GM21576 (cell line): ENCODE results near the gene ANKS1A.
"Not testable (repeated sequence)": the region's sequence is repeated elsewhere in the genome, so short reads cannot be mapped to it uniquely, and the experiment has no call there.

Experiments used
- ATAC-seq: cut with Tn5 transposase; IDR thresholded peaks from one replicate; pipeline ENCODE4 v1.9.1; 2021; ENCODE audit warnings: mild to moderate bottlenecking, moderate library complexity; ENCODE audit not compliant: unreplicated experiment

ANKS1A gene

GRCh38 chr6:34888874-34889555 lies at the start of gene ANKS1A:
Gene ANKS1A (plus strand): TSS chr6:34889255. CDS start chr6:34889403, 148 bp downstream.
- no peak for ATAC-seq

- ATAC-seq = no peak
Measured at GRCh38 chr6:34839666-34840352, 49.2 kb upstream of the ANKS1A start.

- ATAC-seq = not testable (repeated sequence)
Measured at GRCh38 chr6:34849066-34849465, 40.0 kb upstream of the ANKS1A start.

- ATAC-seq = no peak
Measured at GRCh38 chr6:34851361-34851760, 37.7 kb upstream of the ANKS1A start.

GRCh38 chr6:34852406-34853085 lies 36.5 kb upstream of the ANKS1A start:
- ATAC-seq = no peak

- no peak for ATAC-seq
Measured at GRCh38 chr6:34855463-34855862, 33.6 kb upstream of the ANKS1A start.

GRCh38 chr6:34858681-34859080 lies 30.4 kb upstream of the ANKS1A start:
- no peak for ATAC-seq

GRCh38 chr6:34859951-34860350 lies 29.1 kb upstream of the ANKS1A start:
- ATAC-seq = no peak

GRCh38 chr6:34860776-34861175 lies 28.3 kb upstream of the ANKS1A start:
- no peak for ATAC-seq

GRCh38 chr6:34864007-34864406 lies 25.0 kb upstream of the ANKS1A start:
- no peak for ATAC-seq

GRCh38 chr6:34865107-34865506 lies 23.9 kb upstream of the ANKS1A start:
- no peak for ATAC-seq

GRCh38 chr6:34866509-34866908 lies 22.5 kb upstream of the ANKS1A start:
- no peak for ATAC-seq

GRCh38 chr6:34867484-34867883 lies 21.6 kb upstream of the ANKS1A start:
- ATAC-seq = no peak

GRCh38 chr6:34871853-34872252 lies 17.2 kb upstream of the ANKS1A start:
- ATAC-seq = no peak

GRCh38 chr6:34872332-34872731 lies 16.7 kb upstream of the ANKS1A start:
- ATAC-seq = no peak

GRCh38 chr6:34875292-34876213 lies 13.5 kb upstream of the ANKS1A start:
- ATAC-seq = no peak

- no peak for ATAC-seq
Measured at GRCh38 chr6:34876472-34876871, 12.6 kb upstream of the ANKS1A start.

GRCh38 chr6:34877259-34877658 lies 11.8 kb upstream of the ANKS1A start:
- ATAC-seq = no peak

- ATAC-seq = no peak
Measured at GRCh38 chr6:34877869-34878485, 11.1 kb upstream of the ANKS1A start.

GRCh38 chr6:34884073-34884472 lies 5.0 kb upstream of the ANKS1A start:
- ATAC-seq = not testable (repeated sequence)
